Activated T-helper 9 cell treated with anti-CD3 and anti-CD28 coated beads, Interleukin-2, amount 50 U/mL, for 16 hours (primary cell): ENCODE data around the gene MALAT1.

Source experiments
- DNase-seq: peaks from one replicate; pipeline ENCODE4 v3.0.0-alpha.2; 2020; ENCODE audit warnings: low read depth

MALAT1 gene

GRCh38 chr11:65540290-65541092 is 41.6 kb downstream of the MALAT1 start:
- DNase-seq: peak; percentile 76

- DNase-seq: no peak
Measured at GRCh38 chr11:65541093-65541982, 42.5 kb downstream of the MALAT1 start.

- DNase-seq: no peak
Measured at GRCh38 chr11:65542738-65543390, 44.0 kb downstream of the MALAT1 start.

GRCh38 chr11:65545853-65546216 is 47.0 kb downstream of the MALAT1 start:
- no peak for DNase-seq

GRCh38 chr11:65546217-65546958 is 47.5 kb downstream of the MALAT1 start:
- peak; percentile 97 for DNase-seq

- DNase-seq: no peak
Measured at GRCh38 chr11:65547446-65548125, 48.7 kb downstream of the MALAT1 start.

- DNase-seq: no peak
Measured at GRCh38 chr11:65548395-65548794, 49.5 kb downstream of the MALAT1 start.

- no peak for DNase-seq
Measured at GRCh38 chr11:65549096-65549495, 50.3 kb downstream of the MALAT1 start.

GRCh38 chr11:65551572-65552387 is 52.9 kb downstream of the MALAT1 start:
- DNase-seq: peak; percentile 56

GRCh38 chr11:65552388-65552951 is 53.6 kb downstream of the MALAT1 start:
- no peak for DNase-seq

- DNase-seq: peak; percentile 44
Measured at GRCh38 chr11:65553301-65554001, 54.6 kb downstream of the MALAT1 start.

- DNase-seq: no peak
Measured at GRCh38 chr11:65554057-65554818, 55.4 kb downstream of the MALAT1 start.

GRCh38 chr11:65554842-65555430 is 56.1 kb downstream of the MALAT1 start:
- no peak for DNase-seq

GRCh38 chr11:65555693-65556231 is 56.9 kb downstream of the MALAT1 start:
- no peak for DNase-seq
